Measurements from ENCODE around the gene RXFP2. TPM values are rescaled to one million over a fixed set of nuclear protein-coding genes. Genes with fewer than 3 reads are reported as not detected.

The RXFP2 gene
- total and polyA plus RNA-seq, 7 donors, result not detected

DNA sequence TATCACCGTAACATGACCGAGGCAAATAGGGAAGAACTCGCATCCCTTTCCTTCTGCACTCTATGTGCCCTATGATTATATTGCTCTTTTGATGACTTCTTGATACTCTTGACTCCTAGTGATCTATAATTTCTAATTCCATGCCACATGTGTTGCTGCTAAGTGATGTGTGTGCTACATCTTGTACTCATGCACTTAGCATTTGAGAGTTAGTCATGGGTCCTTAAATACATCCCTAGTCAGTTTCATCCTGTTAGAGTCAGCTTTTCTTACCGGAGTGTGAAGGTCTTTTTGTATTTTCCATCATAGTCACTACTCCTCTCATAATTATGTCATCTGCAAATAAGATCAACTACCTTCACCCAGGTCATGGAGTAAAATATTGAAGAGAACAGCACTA, 30.2 kb downstream of the RXFP2 start:
- DNase-seq, result no peak
- Histone ChIP-seq H3K4me3 (no peak overlapping the region), H3K9me3 (no peaks in the 10 kb centered on the region), H3K27me3 (no peaks in the 10 kb centered on the region), H3K27ac (no peak overlapping the region), H3K36me3 (no peaks in the 10 kb centered on the region), H3K4me1 (no peaks in the 10 kb centered on the region)
- no peak for TF ChIP-seq POLR2A (IDR thresholded peaks at IDR 0.05)
- TF ChIP-seq POLR2AphosphoS5 (IDR thresholded peaks at IDR 0.05), result no peak
- TF ChIP-seq EP300 (IDR thresholded peaks at IDR 0.05), result no peak
- TF ChIP-seq, protein P1, sequence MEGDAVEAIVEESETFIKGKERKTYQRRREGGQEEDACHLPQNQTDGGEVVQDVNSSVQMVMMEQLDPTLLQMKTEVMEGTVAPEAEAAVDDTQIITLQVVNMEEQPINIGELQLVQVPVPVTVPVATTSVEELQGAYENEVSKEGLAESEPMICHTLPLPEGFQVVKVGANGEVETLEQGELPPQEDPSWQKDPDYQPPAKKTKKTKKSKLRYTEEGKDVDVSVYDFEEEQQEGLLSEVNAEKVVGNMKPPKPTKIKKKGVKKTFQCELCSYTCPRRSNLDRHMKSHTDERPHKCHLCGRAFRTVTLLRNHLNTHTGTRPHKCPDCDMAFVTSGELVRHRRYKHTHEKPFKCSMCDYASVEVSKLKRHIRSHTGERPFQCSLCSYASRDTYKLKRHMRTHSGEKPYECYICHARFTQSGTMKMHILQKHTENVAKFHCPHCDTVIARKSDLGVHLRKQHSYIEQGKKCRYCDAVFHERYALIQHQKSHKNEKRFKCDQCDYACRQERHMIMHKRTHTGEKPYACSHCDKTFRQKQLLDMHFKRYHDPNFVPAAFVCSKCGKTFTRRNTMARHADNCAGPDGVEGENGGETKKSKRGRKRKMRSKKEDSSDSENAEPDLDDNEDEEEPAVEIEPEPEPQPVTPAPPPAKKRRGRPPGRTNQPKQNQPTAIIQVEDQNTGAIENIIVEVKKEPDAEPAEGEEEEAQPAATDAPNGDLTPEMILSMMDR (IDR thresholded peaks at IDR 0.05), result no peak
- 93% methylated on average over 4 of the region's 4 CpGs for WGBS, 2 donors
- intact Hi-C loops (cut with DNase I), result no loop called here

DNA sequence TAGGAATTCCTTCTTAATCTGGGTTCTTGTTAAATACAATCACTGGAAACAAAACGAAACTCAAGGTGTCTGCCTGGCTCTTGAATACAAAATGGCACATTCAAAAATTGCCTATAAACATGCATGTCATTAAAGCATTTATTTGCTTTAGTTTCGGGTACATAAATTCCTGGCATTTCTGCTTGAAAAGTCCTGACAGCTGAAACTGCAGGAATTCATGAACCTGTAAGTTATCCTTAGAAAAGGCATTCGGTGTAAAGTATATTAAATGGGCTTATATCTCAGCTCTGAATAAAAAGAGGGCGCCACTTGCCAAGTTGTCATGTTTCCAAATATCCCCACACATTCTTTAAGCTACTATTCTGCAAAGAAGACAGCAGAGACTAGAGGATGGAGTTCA, 32.9 kb downstream of the RXFP2 start:
- DNase-seq, result no peak
- 65 to 72% methylated on average over 4 of the region's 4 CpGs for WGBS, 2 donors
- Histone ChIP-seq H3K9me3 (no peaks in the 10 kb centered on the region), H3K4me1 (no peaks in the 10 kb centered on the region), H3K27me3 (no peaks in the 10 kb centered on the region), H3K36me3 (no peaks in the 10 kb centered on the region), H3K4me3 (no peak overlapping the region), H3K27ac (no peak overlapping the region)
- intact Hi-C loops (cut with DNase I), result no loop called here
- TF ChIP-seq, protein P1 (IDR thresholded peaks at IDR 0.05), result no peak

DNA sequence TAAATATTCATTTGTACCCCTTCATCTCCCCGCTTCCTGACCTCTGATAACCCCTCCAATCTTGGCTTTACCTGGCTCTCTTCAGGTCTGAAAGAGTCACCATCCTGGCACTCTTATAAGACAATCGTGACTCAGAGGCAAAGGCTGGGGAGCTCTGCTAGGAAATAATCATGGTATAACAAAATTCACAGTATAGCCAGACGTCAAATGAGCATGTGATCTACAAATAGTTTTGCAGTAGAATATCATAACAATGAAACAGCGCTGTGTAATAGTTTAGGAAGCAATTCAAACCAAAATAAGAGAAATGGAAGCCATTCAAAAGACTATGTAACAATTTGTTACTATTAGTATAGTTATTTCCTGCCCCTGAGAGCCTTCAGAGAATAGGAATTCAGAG, 34.2 kb downstream of the RXFP2 start:
- intact Hi-C loops (cut with DNase I), result no loop called here
- TF ChIP-seq EP300 (IDR thresholded peaks at IDR 0.05) (no peak), POLR2AphosphoS5 (IDR thresholded peaks at IDR 0.05) (no peak), POLR2A (IDR thresholded peaks at IDR 0.05) (no peak)
- TF ChIP-seq, protein P1 (IDR thresholded peaks at IDR 0.05), result no peak
- DNase-seq, result no peak
- Histone ChIP-seq H3K27ac (no peak overlapping the region), H3K4me3 (no peak overlapping the region), H3K27me3 (no peaks in the 10 kb centered on the region), H3K36me3 (no peaks in the 10 kb centered on the region), H3K9me3 (no peaks in the 10 kb centered on the region), H3K4me1 (no peaks in the 10 kb centered on the region)
- WGBS, 2 donors, result 78 to 84% methylated on average over 4 of the region's 4 CpGs

DNA sequence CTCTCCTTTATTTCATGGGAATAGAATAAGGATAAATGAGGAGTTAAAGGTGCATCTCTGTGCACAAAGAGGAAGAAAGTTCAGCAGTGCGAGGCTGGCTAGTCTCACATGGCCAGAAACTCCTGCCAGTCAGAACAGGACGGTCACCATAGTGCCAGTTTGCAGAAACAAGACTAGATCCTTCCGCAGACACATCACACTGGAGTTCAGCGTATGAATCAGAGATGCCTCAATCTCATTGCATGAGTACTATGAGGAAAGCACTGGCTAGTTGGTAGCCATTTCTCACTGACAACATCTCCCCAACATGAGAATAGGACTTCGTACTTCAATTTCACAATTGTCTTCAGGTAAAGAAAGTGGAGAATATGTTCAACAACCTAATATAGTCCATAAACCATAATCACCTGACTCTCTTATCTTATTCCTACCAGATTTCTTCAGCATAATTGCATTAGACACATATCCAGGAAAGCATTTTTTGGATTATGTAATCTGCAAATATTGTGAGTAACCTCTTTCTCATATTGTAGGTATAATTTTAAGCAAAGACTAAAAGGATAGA, 34.9 kb downstream of the RXFP2 start:
- TF ChIP-seq, protein P1 (IDR thresholded peaks at IDR 0.05), result no peak
- TF ChIP-seq EP300 (IDR thresholded peaks at IDR 0.05) (no peak), POLR2AphosphoS5 (IDR thresholded peaks at IDR 0.05) (no peak), POLR2A (IDR thresholded peaks at IDR 0.05) (no peak)
- Histone ChIP-seq H3K27me3 (no peaks in the 10 kb centered on the region), H3K4me3 (no peak overlapping the region), H3K27ac (no peak overlapping the region), H3K4me1 (no peaks in the 10 kb centered on the region), H3K36me3 (no peaks in the 10 kb centered on the region), H3K9me3 (no peaks in the 10 kb centered on the region)
- WGBS, 2 donors, result 82 to 90% methylated on average over 5 of the region's 5 CpGs
- DNase-seq, result no peak
- intact Hi-C loops (cut with DNase I), result no loop called here

DNA sequence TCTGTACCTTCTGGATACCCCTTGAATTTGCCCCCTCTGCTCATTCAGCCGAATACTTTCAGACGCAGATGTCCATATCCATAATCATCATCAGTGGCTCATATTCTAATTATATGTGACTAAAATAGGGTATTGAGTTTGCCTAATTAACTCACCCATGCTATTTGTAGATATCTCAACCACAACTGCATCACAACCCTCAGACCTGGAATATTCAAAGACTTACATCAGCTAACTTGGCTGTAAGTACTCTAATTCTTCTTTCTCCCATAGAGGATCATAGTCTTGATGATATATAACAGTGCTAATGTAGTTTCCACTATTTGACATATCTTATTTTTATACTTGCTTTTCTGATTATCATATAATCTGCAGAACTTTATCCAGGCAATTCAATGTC, 35.8 kb downstream of the RXFP2 start:
- no peak overlapping the region for H3K27ac ChIP-seq
- intact Hi-C loops (cut with DNase I), result no loop called here
- no peaks in the 10 kb centered on the region for H3K36me3 ChIP-seq
- H3K27me3 ChIP-seq, result no peaks in the 10 kb centered on the region
- no peak for DNase-seq
- H3K4me1 ChIP-seq, result no peaks in the 10 kb centered on the region
- H3K4me3 ChIP-seq, result no peak overlapping the region
- 94% methylated on average over 2 of the region's 2 CpGs for WGBS, 2 donors
- no peaks in the 10 kb centered on the region for H3K9me3 ChIP-seq
- TF ChIP-seq, protein P1 (IDR thresholded peaks at IDR 0.05), result no peak
- TF ChIP-seq POLR2AphosphoS5 (IDR thresholded peaks at IDR 0.05) (no peak), EP300 (IDR thresholded peaks at IDR 0.05) (no peak), POLR2A (IDR thresholded peaks at IDR 0.05) (no peak)
